Keratinocyte (primary cell): ENCODE data around the gene HMGA1.

ENCODE experiments used
- EZH2 ChIP-seq: IDR thresholded peaks from one replicate; pipeline ENCODE4 v1.6.1; 2012; ENCODE audit warnings: inconsistent platforms, mild to moderate bottlenecking, low read length, moderate library complexity
- TF ChIP-seq, protein P1 (sequence below), 3 experiments: IDR thresholded peaks in 1 of 3; conservative IDR thresholded peaks in 1 of 3; optimal IDR thresholded peaks in 1 of 3; 2 replicates in 2 of 3; 3 replicates in 1 of 3; pipeline versions ENCODE3 to v1.5.1; 2011; ENCODE audit warnings: low read length in 3 of 3, mild to moderate bottlenecking in 3 of 3, moderate library complexity in 2 of 3, control low read depth in 1 of 3, inconsistent platforms in 1 of 3; ENCODE audit not compliant: insufficient read depth in 2 of 3; ENCODE audit errors: extremely low read depth in 1 of 3

- TF ChIP-seq, protein P1, sequence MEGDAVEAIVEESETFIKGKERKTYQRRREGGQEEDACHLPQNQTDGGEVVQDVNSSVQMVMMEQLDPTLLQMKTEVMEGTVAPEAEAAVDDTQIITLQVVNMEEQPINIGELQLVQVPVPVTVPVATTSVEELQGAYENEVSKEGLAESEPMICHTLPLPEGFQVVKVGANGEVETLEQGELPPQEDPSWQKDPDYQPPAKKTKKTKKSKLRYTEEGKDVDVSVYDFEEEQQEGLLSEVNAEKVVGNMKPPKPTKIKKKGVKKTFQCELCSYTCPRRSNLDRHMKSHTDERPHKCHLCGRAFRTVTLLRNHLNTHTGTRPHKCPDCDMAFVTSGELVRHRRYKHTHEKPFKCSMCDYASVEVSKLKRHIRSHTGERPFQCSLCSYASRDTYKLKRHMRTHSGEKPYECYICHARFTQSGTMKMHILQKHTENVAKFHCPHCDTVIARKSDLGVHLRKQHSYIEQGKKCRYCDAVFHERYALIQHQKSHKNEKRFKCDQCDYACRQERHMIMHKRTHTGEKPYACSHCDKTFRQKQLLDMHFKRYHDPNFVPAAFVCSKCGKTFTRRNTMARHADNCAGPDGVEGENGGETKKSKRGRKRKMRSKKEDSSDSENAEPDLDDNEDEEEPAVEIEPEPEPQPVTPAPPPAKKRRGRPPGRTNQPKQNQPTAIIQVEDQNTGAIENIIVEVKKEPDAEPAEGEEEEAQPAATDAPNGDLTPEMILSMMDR (optimal IDR thresholded peaks at IDR 0.05 in 1 of 3, IDR thresholded peaks at IDR 0.05 in 1 of 3, conservative IDR thresholded peaks at IDR 0.05 in 1 of 3; ENCODE audit: extremely low read depth in 1 of 3, insufficient read depth in 2 of 3, low read length in 3 of 3), result no peak
- no peak for TF ChIP-seq EZH2
Observed at GRCh38 chr6:34276881-34277762, 40.4 kb downstream of the HMGA1 start.
